Suprapubic skin (tissue), 4 donors: ENCODE measurements around the gene B3GALNT2.

Experiments used
- EP300 ChIP-seq: sonication (generic); formaldehyde crosslinking; IDR thresholded peaks from one replicate; pipeline ENCODE4 v1.6.1; 2017; ENCODE audit warnings: antibody characterized with exemption
- POLR2A ChIP-seq, 2 donors: fragments of 450-650 bp; IDR thresholded peaks; one replicate each; pipeline ENCODE4 v1.6.1; 2017; ENCODE audit warnings: antibody characterized with exemption in 2 of 2, mild to moderate bottlenecking in 2 of 2, moderate library complexity in 2 of 2
- POLR2AphosphoS5 ChIP-seq, 3 donors: sonication (generic); formaldehyde crosslinking; IDR thresholded peaks; one replicate each; pipeline ENCODE4 v1.6.1; 2017; ENCODE audit warnings: antibody characterized with exemption in 3 of 3
- TF ChIP-seq, protein P1 (sequence below), 2 donors: fragments of 200-600 bp in 1 of 2; fragments of 450-650 bp in 1 of 2; sonication (generic) in 1 of 2; IDR thresholded peaks; one replicate each; pipeline ENCODE4 v1.5.1; 2016 to 2019; ENCODE audit warnings: antibody characterized with exemption in 2 of 2, mild to moderate bottlenecking in 1 of 2, moderate library complexity in 1 of 2

GRCh38 chr1:235409042-235409820, 95.0 kb downstream of the B3GALNT2 start:
- TF ChIP-seq EP300 (no peak), POLR2A (IDR thresholded peaks at IDR 0.05) (no peak), POLR2AphosphoS5 (IDR thresholded peaks at IDR 0.05) (no peak)
- TF ChIP-seq, protein P1, sequence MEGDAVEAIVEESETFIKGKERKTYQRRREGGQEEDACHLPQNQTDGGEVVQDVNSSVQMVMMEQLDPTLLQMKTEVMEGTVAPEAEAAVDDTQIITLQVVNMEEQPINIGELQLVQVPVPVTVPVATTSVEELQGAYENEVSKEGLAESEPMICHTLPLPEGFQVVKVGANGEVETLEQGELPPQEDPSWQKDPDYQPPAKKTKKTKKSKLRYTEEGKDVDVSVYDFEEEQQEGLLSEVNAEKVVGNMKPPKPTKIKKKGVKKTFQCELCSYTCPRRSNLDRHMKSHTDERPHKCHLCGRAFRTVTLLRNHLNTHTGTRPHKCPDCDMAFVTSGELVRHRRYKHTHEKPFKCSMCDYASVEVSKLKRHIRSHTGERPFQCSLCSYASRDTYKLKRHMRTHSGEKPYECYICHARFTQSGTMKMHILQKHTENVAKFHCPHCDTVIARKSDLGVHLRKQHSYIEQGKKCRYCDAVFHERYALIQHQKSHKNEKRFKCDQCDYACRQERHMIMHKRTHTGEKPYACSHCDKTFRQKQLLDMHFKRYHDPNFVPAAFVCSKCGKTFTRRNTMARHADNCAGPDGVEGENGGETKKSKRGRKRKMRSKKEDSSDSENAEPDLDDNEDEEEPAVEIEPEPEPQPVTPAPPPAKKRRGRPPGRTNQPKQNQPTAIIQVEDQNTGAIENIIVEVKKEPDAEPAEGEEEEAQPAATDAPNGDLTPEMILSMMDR (IDR thresholded peaks at IDR 0.05): no peak
